OCI-LY3 (cell line): ENCODE measurements around the gene PITPNM3.

ENCODE experiments used
- H2AFZ ChIP-seq: fragments of 200-600, 300-600 bp; shearing (Covaris generic); 2 replicates; pipeline ENCODE4 v1.6.0; 2014; ENCODE audit warnings: antibody characterized with exemption, low read depth, low read length
- H3K27ac ChIP-seq: fragments of 200-600, 300-600 bp; sonication (generic); 2 replicates; pipeline ENCODE4 v1.5.1; 2014; ENCODE audit warnings: mild to moderate bottlenecking, low read length, moderate library complexity, mixed read lengths
- H3K27me3 ChIP-seq: fragments of 200-600, 300-600 bp; sonication (generic); 2 replicates; pipeline ENCODE4 v1.6.1; 2014; ENCODE audit warnings: low read depth, low read length, mixed read lengths
- H3K36me3 ChIP-seq: fragments of 200-600, 300-600 bp; sonication (generic); replicated peaks from 2 replicates; pipeline ENCODE3; 2014; ENCODE audit warnings: low read depth, low read length, mixed read lengths
- H3K4me1 ChIP-seq: fragments of 300-600, 200-600 bp; sonication (generic); 2 replicates; pipeline ENCODE4 v1.6.1; 2014; ENCODE audit warnings: low read length, mixed read lengths
- H3K4me2 ChIP-seq: fragments of 200-600, 300-600 bp; sonication (generic); 2 replicates; pipeline ENCODE4 v1.6.1; 2014; ENCODE audit warnings: low read length, mixed read lengths
- H3K4me3 ChIP-seq: fragments of 300-600, 200-600 bp; sonication (generic); 2 replicates; pipeline ENCODE4 v1.5.1; 2014; ENCODE audit warnings: antibody characterized with exemption, mild to moderate bottlenecking, low read length, moderate library complexity
- H3K79me2 ChIP-seq: fragments of 300-600, 200-600 bp; shearing (Covaris generic); 2 replicates; pipeline ENCODE4 v1.6.1; 2014; ENCODE audit warnings: mild to moderate bottlenecking, low read length, mixed read lengths
- H3K9ac ChIP-seq: fragments of 300-600, 200-600 bp; shearing (Covaris generic); 2 replicates; pipeline ENCODE4 v1.6.0; 2014; ENCODE audit warnings: mild to moderate bottlenecking, low read length, moderate library complexity
- H3K9me3 ChIP-seq: fragments of 200-600, 300-600 bp; shearing (Covaris generic); 2 replicates; pipeline ENCODE4 v1.6.1; 2014; ENCODE audit warnings: low read length, mixed read lengths; ENCODE audit not compliant: insufficient read depth
- H4K20me1 ChIP-seq: fragments of 200-600, 300-600 bp; sonication (generic); 2 replicates; pipeline ENCODE4 v1.6.1; 2016; ENCODE audit warnings: low read length, mixed read lengths; ENCODE audit not compliant: insufficient read depth
- CTCF ChIP-seq: fragments of 200-600, 300-600 bp; sonication (generic); IDR thresholded peaks from 2 replicates; pipeline ENCODE4 v1.5.1; 2014; ENCODE audit warnings: antibody characterized with exemption, low read length, low read depth
- EZH2phosphoT487 ChIP-seq: fragments of 200-600 bp; shearing (Covaris generic); IDR thresholded peaks from 2 replicates; pipeline ENCODE4 v1.6.1; 2018; ENCODE audit warnings: antibody characterized with exemption, mixed run types, low read depth

PITPNM3 gene

GRCh38 chr17:6501359-6501758, 55.0 kb downstream of the PITPNM3 start:
- TF ChIP-seq CTCF = no peak
- TF ChIP-seq EZH2phosphoT487 = no peak
- Histone ChIP-seq H3K4me3 (no peak overlapping the region), H3K27me3 (no peaks in the 10 kb centered on the region), H3K36me3 (no peaks in the 10 kb centered on the region), H2AFZ (no peak overlapping the region), H3K4me2 (no peak overlapping the region), H4K20me1 (no peaks in the 10 kb centered on the region), H3K27ac (no peak overlapping the region), H3K9me3 (no peaks in the 10 kb centered on the region), H3K9ac (no peak overlapping the region), H3K79me2 (no peaks in the 10 kb centered on the region), H3K4me1 (no peaks in the 10 kb centered on the region)

GRCh38 chr17:6498901-6499540, 57.3 kb downstream of the PITPNM3 start:
- TF ChIP-seq EZH2phosphoT487 (no peak), CTCF (no peak)
- Histone ChIP-seq H4K20me1 (no peaks in the 10 kb centered on the region), H3K36me3 (no peaks in the 10 kb centered on the region), H3K4me1 (no peaks in the 10 kb centered on the region), H2AFZ (no peak overlapping the region), H3K9ac (no peak overlapping the region), H3K27ac (no peak overlapping the region), H3K9me3 (no peaks in the 10 kb centered on the region), H3K4me2 (no peak overlapping the region), H3K27me3 (no peaks in the 10 kb centered on the region), H3K4me3 (no peak overlapping the region), H3K79me2 (no peaks in the 10 kb centered on the region)

GRCh38 chr17:6498356-6498755, 58.0 kb downstream of the PITPNM3 start:
- no peak overlapping the region for H3K4me2 ChIP-seq
- no peaks in the 10 kb centered on the region for H3K79me2 ChIP-seq
- H3K4me3 ChIP-seq = no peak overlapping the region
- no peaks in the 10 kb centered on the region for H3K36me3 ChIP-seq
- H3K9me3 ChIP-seq = no peaks in the 10 kb centered on the region
- no peaks in the 10 kb centered on the region for H3K4me1 ChIP-seq
- H3K27me3 ChIP-seq = no peaks in the 10 kb centered on the region
- no peak overlapping the region for H3K27ac ChIP-seq
- H2AFZ ChIP-seq = no peak overlapping the region
- H4K20me1 ChIP-seq = no peaks in the 10 kb centered on the region
- no peak overlapping the region for H3K9ac ChIP-seq
- TF ChIP-seq EZH2phosphoT487 (no peak), CTCF (no peak)

GRCh38 chr17:6497496-6498221, 58.7 kb downstream of the PITPNM3 start:
- no peak overlapping the region for H3K27ac ChIP-seq

More at GRCh38 chr17:6497496-6498221, 58.7 kb downstream of the PITPNM3 start:
- H3K4me1 ChIP-seq = no peaks in the 10 kb centered on the region
- H3K79me2 ChIP-seq = no peaks in the 10 kb centered on the region
- no peaks in the 10 kb centered on the region for H4K20me1 ChIP-seq
- no peaks in the 10 kb centered on the region for H3K27me3 ChIP-seq
- H3K36me3 ChIP-seq = no peaks in the 10 kb centered on the region
- H3K4me2 ChIP-seq = no peak overlapping the region
- H3K9me3 ChIP-seq = no peaks in the 10 kb centered on the region
- H3K4me3 ChIP-seq = no peak overlapping the region
- H3K9ac ChIP-seq = no peak overlapping the region
- no peak overlapping the region for H2AFZ ChIP-seq
- TF ChIP-seq EZH2phosphoT487 (no peak), CTCF (no peak)
